ENCODE results near the gene SMIM35. TPM values are rescaled to one million over a fixed set of nuclear protein-coding genes. Genes with fewer than 3 reads are reported as not detected.

SMIM35 gene
- total RNA-seq, 4 donors from 2014 or later, result not detected

DNA sequence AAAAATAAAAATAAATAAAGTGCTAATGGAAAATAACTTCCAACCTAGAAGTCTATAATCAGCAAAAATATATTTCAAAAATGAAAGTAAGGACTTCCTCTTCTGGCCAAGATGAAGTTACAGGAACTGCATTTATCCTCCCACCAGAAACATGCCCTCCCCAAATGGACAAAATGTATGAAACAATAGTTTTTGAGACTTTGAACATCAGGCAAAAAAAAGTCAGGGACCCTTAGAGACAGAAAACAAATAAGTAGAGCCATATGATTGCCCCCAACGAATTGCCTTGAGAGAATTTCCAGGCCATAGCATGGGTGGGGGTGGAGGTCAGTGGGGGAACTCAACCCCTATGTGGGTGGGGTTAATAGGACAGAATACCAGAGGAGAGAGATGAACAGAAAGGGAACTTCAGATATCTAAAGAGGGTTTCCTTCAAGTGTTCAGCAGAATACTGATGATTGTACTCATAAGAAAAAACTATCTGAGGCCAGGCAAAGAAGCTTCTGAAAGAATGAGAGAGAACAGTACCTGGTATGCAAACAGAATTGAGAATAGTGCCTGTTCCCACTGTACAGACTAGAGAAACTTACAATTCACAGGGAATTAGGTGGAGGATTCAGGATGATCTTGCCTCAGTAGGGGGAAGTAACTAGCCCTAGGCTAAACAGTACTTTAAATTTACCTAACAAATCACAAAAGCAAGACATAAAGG, 127.2 kb downstream of the SMIM35 start:
- Histone ChIP-seq H3K27me3 (peaks cover 4% of the 10 kb centered on the region), H3K27ac (no peak overlapping the region), H3K9me3 (no peaks in the 10 kb centered on the region), H3K4me1 (no peaks in the 10 kb centered on the region), H3K36me3 (no peaks in the 10 kb centered on the region), H3K4me3 (no peak overlapping the region)
- no peak for DNase-seq (ENCODE audit: low spot score in 2 of 2)
- no peak for TF ChIP-seq POLR2A (IDR thresholded peaks at IDR 0.05)
- TF ChIP-seq, protein P1, sequence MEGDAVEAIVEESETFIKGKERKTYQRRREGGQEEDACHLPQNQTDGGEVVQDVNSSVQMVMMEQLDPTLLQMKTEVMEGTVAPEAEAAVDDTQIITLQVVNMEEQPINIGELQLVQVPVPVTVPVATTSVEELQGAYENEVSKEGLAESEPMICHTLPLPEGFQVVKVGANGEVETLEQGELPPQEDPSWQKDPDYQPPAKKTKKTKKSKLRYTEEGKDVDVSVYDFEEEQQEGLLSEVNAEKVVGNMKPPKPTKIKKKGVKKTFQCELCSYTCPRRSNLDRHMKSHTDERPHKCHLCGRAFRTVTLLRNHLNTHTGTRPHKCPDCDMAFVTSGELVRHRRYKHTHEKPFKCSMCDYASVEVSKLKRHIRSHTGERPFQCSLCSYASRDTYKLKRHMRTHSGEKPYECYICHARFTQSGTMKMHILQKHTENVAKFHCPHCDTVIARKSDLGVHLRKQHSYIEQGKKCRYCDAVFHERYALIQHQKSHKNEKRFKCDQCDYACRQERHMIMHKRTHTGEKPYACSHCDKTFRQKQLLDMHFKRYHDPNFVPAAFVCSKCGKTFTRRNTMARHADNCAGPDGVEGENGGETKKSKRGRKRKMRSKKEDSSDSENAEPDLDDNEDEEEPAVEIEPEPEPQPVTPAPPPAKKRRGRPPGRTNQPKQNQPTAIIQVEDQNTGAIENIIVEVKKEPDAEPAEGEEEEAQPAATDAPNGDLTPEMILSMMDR (IDR thresholded peaks at IDR 0.05), result no peak
- TF ChIP-seq EP300 (IDR thresholded peaks at IDR 0.05), result no peak
- no peak for TF ChIP-seq POLR2AphosphoS5 (IDR thresholded peaks at IDR 0.05)
- 68% methylated on average over 1 of the region's 1 CpG for WGBS

GRCh38 chr11:117958949-117959348, 127.8 kb downstream of the SMIM35 start:
- Histone ChIP-seq H3K27ac (no peak overlapping the region), H3K27me3 (peaks cover 4% of the 10 kb centered on the region), H3K9me3 (no peaks in the 10 kb centered on the region), H3K4me1 (no peaks in the 10 kb centered on the region), H3K4me3 (no peak overlapping the region), H3K36me3 (no peaks in the 10 kb centered on the region)
- TF ChIP-seq POLR2A (IDR thresholded peaks at IDR 0.05) (no peak), POLR2AphosphoS5 (IDR thresholded peaks at IDR 0.05) (no peak), EP300 (IDR thresholded peaks at IDR 0.05) (no peak)
- TF ChIP-seq, protein P1 (IDR thresholded peaks at IDR 0.05), result no peak
- 86% methylated on average over 1 of the region's 1 CpG for WGBS
- DNase-seq (ENCODE audit: low spot score in 2 of 2), result no peak

Other genes starting within 250 kb of the SMIM35 start
- gene FXYD6, start 210.3 kb downstream of the SMIM35 start, total RNA-seq, result 10 to 100 TPM in 2 of 4 donors, 1 to 10 TPM in 2; 4.8 to 15.9 (median 9.5) TPM
- 10 to 100 TPM; 24.7 to 92.0 (median 73.1) TPM for gene TMPRSS13, start 157.6 kb downstream of the SMIM35 start, total RNA-seq
- gene IL10RA, start 100.6 kb downstream of the SMIM35 start, total RNA-seq, result 1 to 10 TPM; 2.9 to 7.2 (median 4.4) TPM
- 10 to 100 TPM in 1 of 4 donors, 1 to 10 TPM in 3; 1.6 to 17.0 (median 2.4) TPM for gene TMPRSS4, start 9.9 kb downstream of the SMIM35 start, total RNA-seq
- 1 to 10 TPM; 1.5 to 1.8 (median 1.5) TPM for gene SCN4B, start 65.9 kb upstream of the SMIM35 start, total RNA-seq
- under 1 TPM in 2 of 4 donors, not detected in 2; 0.08 to 0.21 TPM for gene SCN2B, start 89.7 kb upstream of the SMIM35 start, total RNA-seq
- gene JAML, start 138.0 kb upstream of the SMIM35 start, total RNA-seq, result 1 to 10 TPM in 3 of 4 donors, not detected in 1; 1.1 to 4.9 (median 2.1) TPM
- gene MPZL3, start 165.4 kb upstream of the SMIM35 start, total RNA-seq, result 10 to 100 TPM; 23.9 to 87.2 (median 56.1) TPM
- 100 to 1,000 TPM in 1 of 4 donors, 10 to 100 TPM in 3; 54.5 to 111 (median 56.7) TPM for gene MPZL2, start 177.3 kb upstream of the SMIM35 start, total RNA-seq
- gene CD3E, start 217.8 kb upstream of the SMIM35 start, total RNA-seq, result 1 to 10 TPM in 1 of 4 donors, under 1 TPM in 2, not detected in 1; 0.55 to 3.3 (median 0.79) TPM